Spinal cord (tissue), 10 donors: ENCODE measurements around the gene LACTB. TPM values are rescaled to one million over a fixed set of nuclear protein-coding genes. Genes with fewer than 3 reads are reported as not detected.

Experiments used
- DNase-seq, 6 donors: peaks; one replicate each; pipeline versions ENCODE4 v3.0.0 to v3.0.0-alpha.2; 2013 to 2015; ENCODE audit warnings: low spot score in 6 of 6, low read depth in 4 of 6
- H3K27ac ChIP-seq: one replicate; pipeline ENCODE4 v1.5.1; 2013; ENCODE audit warnings: low read depth, low read length, control low read depth
- H3K27me3 ChIP-seq: one replicate; pipeline ENCODE4 v1.6.1; 2013; ENCODE audit warnings: low read length; ENCODE audit not compliant: control insufficient read depth, insufficient read depth
- H3K36me3 ChIP-seq: one replicate; pipeline ENCODE4 v1.6.1; 2013; ENCODE audit warnings: low read length; ENCODE audit not compliant: control insufficient read depth, insufficient read depth
- H3K4me1 ChIP-seq: one replicate; pipeline ENCODE4 v1.6.1; 2013; ENCODE audit warnings: low read length; ENCODE audit not compliant: control insufficient read depth, insufficient read depth
- H3K4me3 ChIP-seq: one replicate; pipeline ENCODE4 v1.5.1; 2013; ENCODE audit warnings: low read depth, low read length, control low read depth
- H3K9me3 ChIP-seq: one replicate; pipeline ENCODE4 v1.6.1; 2013; ENCODE audit warnings: low read length; ENCODE audit not compliant: control insufficient read depth, insufficient read depth
- WGBS: methylation state at CpG from one replicate; pipeline ENCODE4 v1.1.5; 2013; ENCODE audit warnings: missing lambda C conversion rate; ENCODE audit not compliant: insufficient coverage; 5-methylcytosine and 5-hydroxymethylcytosine counted together
- polyA plus RNA-seq, 2 donors: library from polyadenylated mRNA; unstranded; fragments of 120-200 nt; gene quantifications; one replicate each; pipeline ENCODE4 v1.2.1, GENCODE V29; 2013; ENCODE audit not compliant: insufficient read length in 2 of 2
- total RNA-seq, 2 donors: library from RNA; depleted of rRNA in 1 of 2; stranded (reverse); fragments of 120-200 nt in 1 of 2; fragments of >200 nt in 1 of 2; gene quantifications; one replicate each; pipeline versions ENCODE4 v1.2.3 to v1.2.4, GENCODE V29; 2013 to 2014
- donor health status: healthy.

LACTB gene
- total and polyA plus RNA-seq, 4 donors = 16.7 to 20.5 (median 17.0) TPM

GRCh38 chr15:63136742-63137141 lies 15.1 kb downstream of the LACTB start:
- H3K27me3 ChIP-seq = no peaks in the 10 kb centered on the region
- no CpG with 5 or more reads among the region's 2 CpGs for WGBS
- no peaks in the 10 kb centered on the region for H3K4me1 ChIP-seq
- no peak overlapping the region for H3K27ac ChIP-seq
- no peaks in the 10 kb centered on the region for H3K36me3 ChIP-seq
- no peak for DNase-seq
- no peaks in the 10 kb centered on the region for H3K9me3 ChIP-seq
- no peak overlapping the region for H3K4me3 ChIP-seq

- WGBS = no CpG with 5 or more reads among the region's 2 CpGs
- no peaks in the 10 kb centered on the region for H3K4me1 ChIP-seq
- H3K36me3 ChIP-seq = peaks cover 5% of the 10 kb centered on the region
- H3K27me3 ChIP-seq = no peaks in the 10 kb centered on the region
- H3K4me3 ChIP-seq = no peak overlapping the region
- no peaks in the 10 kb centered on the region for H3K9me3 ChIP-seq
- no peak overlapping the region for H3K27ac ChIP-seq
- DNase-seq = no peak
Observed at GRCh38 chr15:63140936-63141335, 19.3 kb downstream of the LACTB start.

GRCh38 chr15:63145426-63145825 lies 23.8 kb downstream of the LACTB start:
- WGBS = 60% methylated on average over 1 of the region's 2 CpGs
- Histone ChIP-seq H3K4me3 (no peak overlapping the region), H3K27ac (no peak overlapping the region), H3K9me3 (no peaks in the 10 kb centered on the region), H3K4me1 (no peaks in the 10 kb centered on the region), H3K36me3 (peaks cover 20% of the 10 kb centered on the region), H3K27me3 (no peaks in the 10 kb centered on the region)
- DNase-seq = no peak

GRCh38 chr15:63146684-63147083 lies 25.0 kb downstream of the LACTB start:
- Histone ChIP-seq H3K9me3 (no peaks in the 10 kb centered on the region), H3K27me3 (no peaks in the 10 kb centered on the region), H3K4me1 (no peaks in the 10 kb centered on the region), H3K36me3 (peaks cover 24% of the 10 kb centered on the region), H3K27ac (no peak overlapping the region), H3K4me3 (no peak overlapping the region)
- peak in 1 of 6 donors; percentile 19 for DNase-seq
- 89% methylated on average over 3 of the region's 3 CpGs for WGBS

GRCh38 chr15:63151665-63152064 lies 30.0 kb downstream of the LACTB start:
- Histone ChIP-seq H3K9me3 (no peaks in the 10 kb centered on the region), H3K36me3 (peaks cover 19% of the 10 kb centered on the region), H3K27ac (no peak overlapping the region), H3K4me3 (no peak overlapping the region), H3K27me3 (no peaks in the 10 kb centered on the region), H3K4me1 (peaks cover 3% of the 10 kb centered on the region)
- 100% methylated on average over 1 of the region's 1 CpG for WGBS
- DNase-seq = no peak

DNA sequence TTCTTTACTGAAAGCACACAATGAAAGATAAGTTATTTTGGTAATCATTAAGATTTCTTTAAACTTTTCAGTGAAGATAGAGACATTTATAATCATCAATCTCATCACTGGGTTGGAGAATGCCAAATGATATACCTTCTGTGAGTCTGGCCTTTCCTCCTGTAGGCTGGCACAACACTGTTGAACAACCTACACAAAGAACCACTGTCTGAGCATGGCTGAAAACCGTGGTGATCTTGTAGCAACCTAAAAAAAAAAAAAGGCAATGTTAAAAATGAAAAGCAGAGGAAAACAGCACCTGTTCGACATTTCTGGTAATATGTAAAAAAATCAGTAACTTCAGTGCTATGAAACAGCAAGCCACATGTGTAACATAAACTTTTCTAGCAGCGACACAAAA lies 33.8 kb downstream of the LACTB start:
- no CpG with 5 or more reads among the region's 3 CpGs for WGBS
- Histone ChIP-seq H3K27ac (no peak overlapping the region), H3K4me3 (no peak overlapping the region)

GRCh38 chr15:63156086-63156710 lies 34.5 kb downstream of the LACTB start:
- Histone ChIP-seq H3K4me1 (peaks cover 13% of the 10 kb centered on the region), H3K27ac (peak overlapping the region; percentile 98), H3K4me3 (peak overlapping the region; percentile 97), H3K9me3 (no peaks in the 10 kb centered on the region), H3K27me3 (no peaks in the 10 kb centered on the region), H3K36me3 (peaks cover 3% of the 10 kb centered on the region)
- WGBS = 17% methylated on average over 5 of the region's 10 CpGs
- DNase-seq = peak in 2 of 6 donors; percentile 27 to 35

More for the DNA sequence above, 33.8 kb downstream of the LACTB start:
- H3K9me3 ChIP-seq = no peaks in the 10 kb centered on the region
- peaks cover 13% of the 10 kb centered on the region for H3K4me1 ChIP-seq
- H3K27me3 ChIP-seq = no peaks in the 10 kb centered on the region
- DNase-seq = peak in 1 of 6 donors; percentile 14
- peaks cover 4% of the 10 kb centered on the region for H3K36me3 ChIP-seq

GRCh38 chr15:63156755-63157117 lies 35.1 kb downstream of the LACTB start:
- Histone ChIP-seq H3K36me3 (no peaks in the 10 kb centered on the region), H3K27ac (peak overlapping the region; percentile 98), H3K4me1 (peaks cover 13% of the 10 kb centered on the region), H3K9me3 (no peaks in the 10 kb centered on the region), H3K4me3 (peak overlapping the region; percentile 97), H3K27me3 (no peaks in the 10 kb centered on the region)
- 0% methylated on average over 14 of the region's 16 CpGs for WGBS
- DNase-seq = peak in 2 of 6 donors; percentile 51 to 66

GRCh38 chr15:63157118-63157843 lies 35.6 kb downstream of the LACTB start, which contains the start of gene RPS27L:
RPS27L (minus strand) TSS chr15:63157477; CDS start chr15:63157405, 72 bp downstream.
- H3K4me1 ChIP-seq = peaks cover 13% of the 10 kb centered on the region
- peak within 1 kb of the TSS; percentile 97 for H3K4me3 ChIP-seq
- peak; percentile 83 to 97 (median 88) for DNase-seq
- H3K27me3 ChIP-seq = no peaks in the 10 kb centered on the region
- H3K9me3 ChIP-seq = no peaks in the 10 kb centered on the region
- H3K36me3 ChIP-seq = no peaks in the 10 kb centered on the region
- under 1% methylated on average over 53 of the region's 60 CpGs for WGBS
- H3K27ac ChIP-seq = peak within 1 kb of the TSS; percentile 98
